HepG2 (cell line): Measurements from ENCODE around the gene MAPK8IP3. TPM values are rescaled to one million over a fixed set of nuclear protein-coding genes. Genes with fewer than 3 reads are reported as not detected.
A peak's percentile ranks its signal among the peaks of the same experiment; 100 is the strongest.

Experiments used
- AGO2 ChIP-seq: fragments of 200-400 bp; formaldehyde crosslinking; optimal IDR thresholded peaks from 2 replicates; pipeline ENCODE3; 2017; ENCODE audit warnings: mild to moderate bottlenecking, low read depth, low read length, moderate library complexity
- GATAD1 ChIP-seq: IDR thresholded peaks from 2 replicates; pipeline ENCODE4 v1.6.1; 2016; ENCODE audit warnings: missing genetic modification reagents, missing compliant biosample characterization
- KAT2B ChIP-seq: fragments of 150-350 bp; IDR thresholded peaks from 2 replicates; pipeline ENCODE4 v1.6.1; 2014; ENCODE audit warnings: low read depth, low read length, borderline replicate concordance
- KLF11 ChIP-seq: IDR thresholded peaks from 2 replicates; pipeline ENCODE4 v1.6.1; 2016; ENCODE audit warnings: missing compliant biosample characterization
- MIER3 ChIP-seq: IDR thresholded peaks from 2 replicates; pipeline ENCODE4 v1.6.1; 2016; ENCODE audit warnings: missing compliant biosample characterization, borderline replicate concordance
- REST ChIP-seq, 2 experiments: IDR thresholded peaks; 2 replicates each; pipeline ENCODE4 v1.6.1; 2011 to 2012; ENCODE audit warnings: low read length in 2 of 2, borderline replicate concordance in 1 of 2, low read depth in 1 of 2, mild to moderate bottlenecking in 1 of 2, moderate library complexity in 1 of 2
- SNAPC2 ChIP-seq: sonication (generic); formaldehyde crosslinking; IDR thresholded peaks from 2 replicates; pipeline ENCODE4 v1.8.1; 2022; ENCODE audit warnings: mild to moderate bottlenecking, missing genetic modification reagents
- TFAP4 ChIP-seq: sonication (generic); IDR thresholded peaks from 2 replicates; pipeline ENCODE4 v1.6.1; 2016; ENCODE audit warnings: low read depth, borderline replicate concordance
- ZNF160 ChIP-seq: sonication (generic); formaldehyde crosslinking; IDR thresholded peaks from 2 replicates; pipeline ENCODE4 v1.8.0; 2022; ENCODE audit warnings: mild to moderate bottlenecking, inconsistent platforms, missing genetic modification reagents
- ZNF318 ChIP-seq: sonication (generic); formaldehyde crosslinking; IDR thresholded peaks from 2 replicates; pipeline ENCODE4 v1.4.0; 2020; ENCODE audit warnings: mild to moderate bottlenecking, missing genetic modification reagents
- ZNF382 ChIP-seq: sonication (generic); formaldehyde crosslinking; IDR thresholded peaks from 2 replicates; pipeline ENCODE4 v1.5.0; 2020; ENCODE audit warnings: missing genetic modification reagents, mild to moderate bottlenecking, borderline replicate concordance
- polyA plus RNA-seq, 8 experiments: library from polyadenylated mRNA; depleted of rRNA in 3 of 8; stranded (reverse) in 7 of 8; unstranded in 1 of 8; fragments of >200 nt; fragmentation: Illumina TruSeq in 4 of 8; extraction: Trizol in 4 of 8; gene quantifications; 2 replicates each; pipeline versions ENCODE4 v1.2.1 to v1.2.3, GENCODE V29; 2011 to 2016; ENCODE audit warnings: low read depth in 4 of 8, missing spikeins in 1 of 8, mixed read lengths in 1 of 8; ENCODE audit not compliant: insufficient read depth in 1 of 8
- total RNA-seq, 5 experiments: library from RNA; depleted of rRNA; stranded (reverse); fragments of >200 nt; fragmentation: Illumina TruSeq; extraction: Trizol; gene quantifications; 2 replicates each; pipeline ENCODE4 v1.2.3, GENCODE V29; 2016; ENCODE audit warnings: low read depth in 1 of 5
- TF ChIP-seq, protein P1 (sequence below): sonication (generic); formaldehyde crosslinking; IDR thresholded peaks from 2 replicates; pipeline ENCODE4 v1.4.0; 2020; ENCODE audit warnings: missing genetic modification reagents
- TF ChIP-seq, protein P2 (sequence below): sonication (generic); formaldehyde crosslinking; IDR thresholded peaks from 2 replicates; pipeline ENCODE4 v1.4.0; 2020; ENCODE audit warnings: missing genetic modification reagents, borderline replicate concordance

The MAPK8IP3 gene
- total and polyA plus RNA-seq, 2 of the 13 experiments (the other 11 are each of a cell fraction or from before 2014, with no cell fraction given): 25.1 to 41.7 TPM

GRCh38 chr16:1705688-1706385 lies at the start of gene MAPK8IP3 (continued):
- TF ChIP-seq ZNF160: no peak; the same call in none of the 2 replicates
- peak; percentile 81 for TF ChIP-seq GATAD1 (CRISPR knock-in tag)
- TF ChIP-seq, protein P1, sequence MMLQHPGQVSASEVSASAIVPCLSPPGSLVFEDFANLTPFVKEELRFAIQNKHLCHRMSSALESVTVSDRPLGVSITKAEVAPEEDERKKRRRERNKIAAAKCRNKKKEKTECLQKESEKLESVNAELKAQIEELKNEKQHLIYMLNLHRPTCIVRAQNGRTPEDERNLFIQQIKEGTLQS (CRISPR knock-in tag): peak; percentile 60
- TF ChIP-seq KAT2B: no peak
- peak; percentile 69; the same call in 1 of the 2 replicates for TF ChIP-seq TFAP4
- TF ChIP-seq ZNF318 (CRISPR knock-in tag): no peak
- TF ChIP-seq, protein P2, sequence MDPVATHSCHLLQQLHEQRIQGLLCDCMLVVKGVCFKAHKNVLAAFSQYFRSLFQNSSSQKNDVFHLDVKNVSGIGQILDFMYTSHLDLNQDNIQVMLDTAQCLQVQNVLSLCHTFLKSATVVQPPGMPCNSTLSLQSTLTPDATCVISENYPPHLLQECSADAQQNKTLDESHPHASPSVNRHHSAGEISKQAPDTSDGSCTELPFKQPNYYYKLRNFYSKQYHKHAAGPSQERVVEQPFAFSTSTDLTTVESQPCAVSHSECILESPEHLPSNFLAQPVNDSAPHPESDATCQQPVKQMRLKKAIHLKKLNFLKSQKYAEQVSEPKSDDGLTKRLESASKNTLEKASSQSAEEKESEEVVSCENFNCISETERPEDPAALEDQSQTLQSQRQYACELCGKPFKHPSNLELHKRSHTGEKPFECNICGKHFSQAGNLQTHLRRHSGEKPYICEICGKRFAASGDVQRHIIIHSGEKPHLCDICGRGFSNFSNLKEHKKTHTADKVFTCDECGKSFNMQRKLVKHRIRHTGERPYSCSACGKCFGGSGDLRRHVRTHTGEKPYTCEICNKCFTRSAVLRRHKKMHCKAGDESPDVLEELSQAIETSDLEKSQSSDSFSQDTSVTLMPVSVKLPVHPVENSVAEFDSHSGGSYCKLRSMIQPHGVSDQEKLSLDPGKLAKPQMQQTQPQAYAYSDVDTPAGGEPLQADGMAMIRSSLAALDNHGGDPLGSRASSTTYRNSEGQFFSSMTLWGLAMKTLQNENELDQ (CRISPR knock-in tag): no peak
- no peak for TF ChIP-seq SNAPC2
- peak; percentile 94 for TF ChIP-seq AGO2
- TF ChIP-seq KLF11 (CRISPR knock-in tag): no peak
- TF ChIP-seq ZNF382 (CRISPR knock-in tag): no peak
- peak; percentile 61; the same call in 1 of the 2 replicates for TF ChIP-seq MIER3 (CRISPR knock-in tag)
- TF ChIP-seq REST (IDR thresholded peaks at IDR 0.05; ENCODE audit: borderline replicate concordance in 1 of 2, low read depth in 1 of 2, low read length in 2 of 2): no peak
